Keratinocyte (primary cell): Measurements from ENCODE around the gene UBE2L5. TPM values are rescaled to one million over a fixed set of nuclear protein-coding genes. Genes with fewer than 3 reads are reported as not detected.

Source experiments
- DNase-seq: peaks from one replicate; pipeline ENCODE4 v3.0.0-alpha.2; 2011; ENCODE audit warnings: low read depth, missing footprints, low spot score
- FAIRE-seq: peaks from 2 replicates; lab custom pipeline; 2011; peaks lifted over from hg19 to GRCh38; lab: Jason Lieb, UNC
- H2AFZ ChIP-seq: 2 replicates; pipeline ENCODE4 v1.6.0; 2012; ENCODE audit warnings: low read length, control low read depth, inconsistent platforms; ENCODE audit not compliant: control insufficient read depth
- H3K27ac ChIP-seq: 2 replicates; pipeline ENCODE4 v1.5.1; 2011; ENCODE audit warnings: low read length; ENCODE audit not compliant: control insufficient read depth, insufficient read depth
- H3K27me3 ChIP-seq: 3 replicates; pipeline ENCODE4 v1.6.0; 2011; ENCODE audit warnings: low read length; ENCODE audit not compliant: control insufficient read depth, insufficient read depth; ENCODE audit errors: extremely low read depth
- H3K36me3 ChIP-seq, 2 experiments: 2 replicates in 1 of 2; 3 replicates in 1 of 2; pipeline ENCODE4 v1.5.1; 2011; ENCODE audit warnings: low read length in 2 of 2, mild to moderate bottlenecking in 1 of 2; ENCODE audit not compliant: control insufficient read depth in 2 of 2, insufficient read depth in 2 of 2; ENCODE audit errors: extremely low read depth in 1 of 2
- H3K4me1 ChIP-seq: 3 replicates; pipeline ENCODE4 v1.5.1; 2011; ENCODE audit warnings: low read length; ENCODE audit not compliant: control insufficient read depth, insufficient read depth; ENCODE audit errors: extremely low read depth
- H3K4me2 ChIP-seq: 3 replicates; pipeline ENCODE4 v1.6.0; 2011; ENCODE audit warnings: low read depth, low read length; ENCODE audit not compliant: control insufficient read depth, insufficient read depth; ENCODE audit errors: extremely low read depth
- H3K4me3 ChIP-seq, 3 experiments: fragments of 200-600 bp in 1 of 3; sonication (generic) in 1 of 3; 2 replicates in 2 of 3; 3 replicates in 1 of 3; pipeline ENCODE4 v1.5.1; 2011 to 2016; ENCODE audit warnings: low read length in 3 of 3, mild to moderate bottlenecking in 3 of 3, control low read depth in 2 of 3, inconsistent platforms in 1 of 3, low read depth in 1 of 3, mixed read lengths in 1 of 3, mixed run types in 1 of 3, moderate library complexity in 1 of 3; ENCODE audit not compliant: control insufficient read depth in 2 of 3, insufficient read depth in 2 of 3; ENCODE audit errors: extremely low read depth in 1 of 3
- H3K79me2 ChIP-seq: 2 replicates; pipeline ENCODE4 v1.6.0; 2012; ENCODE audit warnings: low read length; ENCODE audit not compliant: control insufficient read depth, insufficient read depth
- H3K9ac ChIP-seq: 3 replicates; pipeline ENCODE4 v1.6.0; 2011; ENCODE audit warnings: low read length; ENCODE audit not compliant: control insufficient read depth, insufficient read depth; ENCODE audit errors: extremely low read depth
- H3K9me1 ChIP-seq: 3 replicates; pipeline ENCODE4 v1.6.0; 2011; ENCODE audit warnings: low read length; ENCODE audit not compliant: control insufficient read depth, insufficient read depth; ENCODE audit errors: extremely low read depth
- H3K9me3 ChIP-seq: 2 replicates; pipeline ENCODE4 v1.5.1; 2012; ENCODE audit warnings: low read depth, low read length; ENCODE audit not compliant: control insufficient read depth
- H4K20me1 ChIP-seq: 3 replicates; pipeline ENCODE4 v1.6.0; 2011; ENCODE audit warnings: low read length; ENCODE audit not compliant: control insufficient read depth, insufficient read depth; ENCODE audit errors: extremely low read depth
- CTCF ChIP-seq, 3 experiments: IDR thresholded peaks in 1 of 3; conservative IDR thresholded peaks in 1 of 3; optimal IDR thresholded peaks in 1 of 3; 2 replicates in 2 of 3; 3 replicates in 1 of 3; pipeline versions ENCODE3 to v1.5.1; 2011; ENCODE audit warnings: low read length in 3 of 3, mild to moderate bottlenecking in 3 of 3, moderate library complexity in 2 of 3, control low read depth in 1 of 3, inconsistent platforms in 1 of 3; ENCODE audit not compliant: insufficient read depth in 2 of 3; ENCODE audit errors: extremely low read depth in 1 of 3
- EZH2 ChIP-seq: IDR thresholded peaks from one replicate; pipeline ENCODE4 v1.6.1; 2012; ENCODE audit warnings: inconsistent platforms, mild to moderate bottlenecking, low read length, moderate library complexity
- dilution Hi-C: fragments of 300-500 bp; cut with MboI; formaldehyde crosslinking; loops from one replicate; pipeline ENCODE4 v1.7.0; 2020; ENCODE audit warnings: low sequenced_read_pairs; ENCODE audit not compliant: extremely low pct_ligation_motif_present
- polyA plus RNA-seq, 5 experiments: library from polyadenylated mRNA; depleted of rRNA in 3 of 5; stranded (reverse) in 3 of 5; stranded (forward) in 1 of 5; unstranded in 1 of 5; fragments of >200 nt; gene quantifications; 1 replicate in 1 of 5; 2 replicates in 3 of 5; 3 replicates in 1 of 5; pipeline versions ENCODE4 v1.2.1 to v1.2.3, GENCODE V29; 2011 to 2012; ENCODE audit warnings: missing spikeins in 2 of 5, low read depth in 1 of 5, low replicate concordance in 1 of 5

UBE2L5 gene
- polyA plus RNA-seq, 1 donor (not counting 4 experiments of a cell fraction or from before 2014, with no cell fraction given), result 0.38 TPM

- Histone ChIP-seq H3K9me3 (no peaks in the 10 kb centered on the region), H3K9me1 (no peaks in the 10 kb centered on the region), H3K36me3 (no peaks in the 10 kb centered on the region), H3K4me1 (peaks cover 28% of the 10 kb centered on the region), H2AFZ (peak overlapping the region; percentile 43), H3K27me3 (no peaks in the 10 kb centered on the region), H3K27ac (no peak overlapping the region), H3K4me2 (peak overlapping the region; percentile 59), H3K79me2 (no peaks in the 10 kb centered on the region), H4K20me1 (no peaks in the 10 kb centered on the region), H3K4me3 (no peak overlapping the region), H3K9ac (no peak overlapping the region)
- dilution Hi-C loops, result no loop called here
- no peak for DNase-seq
- TF ChIP-seq EZH2, result no peak
- TF ChIP-seq CTCF (optimal IDR thresholded peaks at IDR 0.05 in 1 of 3, IDR thresholded peaks at IDR 0.05 in 1 of 3, conservative IDR thresholded peaks at IDR 0.05 in 1 of 3; ENCODE audit: extremely low read depth in 1 of 3, insufficient read depth in 2 of 3, low read length in 3 of 3), result no peak
- peak; percentile 68 for FAIRE-seq
Measured at GRCh38 chr13:30404207-30404606, 18.1 kb upstream of the UBE2L5 start.

DNA sequence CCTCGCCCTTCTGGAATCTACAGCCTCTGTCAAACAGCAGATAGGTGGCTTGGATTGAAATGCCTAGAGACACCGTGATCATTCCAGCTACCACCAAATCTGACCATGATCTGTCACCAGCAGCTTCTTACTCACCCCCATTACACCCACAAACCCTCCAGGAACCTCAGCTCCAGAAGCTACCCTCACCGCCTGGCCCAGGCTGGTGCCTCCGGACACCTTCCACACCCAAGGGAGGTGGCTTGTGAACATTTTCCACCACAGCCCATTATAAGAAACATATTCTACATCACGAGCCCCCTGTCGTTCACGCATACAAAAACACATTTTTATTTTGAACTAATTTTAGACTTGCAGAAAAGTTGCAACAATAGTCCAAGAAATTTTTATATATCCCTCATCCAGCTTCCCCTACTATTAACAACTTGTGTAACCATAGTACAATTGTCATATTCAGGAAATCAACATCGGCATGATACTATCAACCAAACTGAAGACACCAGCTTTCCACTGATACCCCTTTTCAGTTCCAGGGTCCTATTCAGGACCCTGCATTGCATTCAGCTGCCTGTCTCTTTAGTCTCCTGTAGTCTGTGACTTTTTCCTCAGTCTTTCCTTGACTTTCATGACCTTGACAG, 15.4 kb upstream of the UBE2L5 start:
- no peak for DNase-seq
- Histone ChIP-seq H3K9me3 (no peaks in the 10 kb centered on the region), H4K20me1 (no peaks in the 10 kb centered on the region), H3K4me1 (peaks cover 37% of the 10 kb centered on the region), H3K4me3 (no peak overlapping the region), H3K27me3 (no peaks in the 10 kb centered on the region), H3K27ac (no peak overlapping the region), H3K9ac (no peak overlapping the region), H3K4me2 (no peak overlapping the region), H2AFZ (no peak overlapping the region), H3K79me2 (no peaks in the 10 kb centered on the region), H3K36me3 (no peaks in the 10 kb centered on the region), H3K9me1 (no peaks in the 10 kb centered on the region)
- TF ChIP-seq CTCF (optimal IDR thresholded peaks at IDR 0.05 in 1 of 3, IDR thresholded peaks at IDR 0.05 in 1 of 3, conservative IDR thresholded peaks at IDR 0.05 in 1 of 3; ENCODE audit: extremely low read depth in 1 of 3, insufficient read depth in 2 of 3, low read length in 3 of 3), result no peak
- no peak for TF ChIP-seq EZH2
- no peak for FAIRE-seq
- dilution Hi-C loops, result no loop called here
